GM18870 (cell line): ENCODE measurements around the gene IL12B.
"Not testable (repeated sequence)": the region's sequence is repeated elsewhere in the genome, so short reads cannot be mapped to it uniquely, and the experiment has no call there.

Source experiments
- ATAC-seq: cut with Tn5 transposase; IDR thresholded peaks from one replicate; pipeline ENCODE4 v1.9.1; 2021; ENCODE audit warnings: moderate library complexity; ENCODE audit not compliant: unreplicated experiment

IL12B gene

GRCh38 chr5:159297300-159297699 lies 33.0 kb downstream of the IL12B start:
- not testable (repeated sequence) for ATAC-seq

- no peak for ATAC-seq
These were observed 35.4 kb downstream of the IL12B start for GRCh38 chr5:159294921-159295320.

- no peak for ATAC-seq
These were observed 39.5 kb downstream of the IL12B start for GRCh38 chr5:159290741-159291140.

GRCh38 chr5:159286420-159287035 lies 43.8 kb downstream of the IL12B start:
- ATAC-seq, result no peak

- ATAC-seq, result no peak
These were observed 55.6 kb downstream of the IL12B start for GRCh38 chr5:159274676-159275075.

GRCh38 chr5:159273923-159274322 lies 56.4 kb downstream of the IL12B start:
- ATAC-seq, result no peak

- ATAC-seq, result no peak
These were observed 60.6 kb downstream of the IL12B start for GRCh38 chr5:159269723-159270122.

- not testable (repeated sequence) for ATAC-seq
These were observed 63.5 kb downstream of the IL12B start for GRCh38 chr5:159266764-159267163.
